Hypothalamus (tissue), 51 donors: ENCODE data around the gene CCL21.
A peak's percentile ranks its signal among the peaks of the same experiment; 100 is the strongest.

ENCODE experiments used
- DNase-seq, 51 donors: peaks; one replicate each; lab custom pipeline; 2025; lab: John Stamatoyannopoulos, UW

Gene CCL21

DNA sequence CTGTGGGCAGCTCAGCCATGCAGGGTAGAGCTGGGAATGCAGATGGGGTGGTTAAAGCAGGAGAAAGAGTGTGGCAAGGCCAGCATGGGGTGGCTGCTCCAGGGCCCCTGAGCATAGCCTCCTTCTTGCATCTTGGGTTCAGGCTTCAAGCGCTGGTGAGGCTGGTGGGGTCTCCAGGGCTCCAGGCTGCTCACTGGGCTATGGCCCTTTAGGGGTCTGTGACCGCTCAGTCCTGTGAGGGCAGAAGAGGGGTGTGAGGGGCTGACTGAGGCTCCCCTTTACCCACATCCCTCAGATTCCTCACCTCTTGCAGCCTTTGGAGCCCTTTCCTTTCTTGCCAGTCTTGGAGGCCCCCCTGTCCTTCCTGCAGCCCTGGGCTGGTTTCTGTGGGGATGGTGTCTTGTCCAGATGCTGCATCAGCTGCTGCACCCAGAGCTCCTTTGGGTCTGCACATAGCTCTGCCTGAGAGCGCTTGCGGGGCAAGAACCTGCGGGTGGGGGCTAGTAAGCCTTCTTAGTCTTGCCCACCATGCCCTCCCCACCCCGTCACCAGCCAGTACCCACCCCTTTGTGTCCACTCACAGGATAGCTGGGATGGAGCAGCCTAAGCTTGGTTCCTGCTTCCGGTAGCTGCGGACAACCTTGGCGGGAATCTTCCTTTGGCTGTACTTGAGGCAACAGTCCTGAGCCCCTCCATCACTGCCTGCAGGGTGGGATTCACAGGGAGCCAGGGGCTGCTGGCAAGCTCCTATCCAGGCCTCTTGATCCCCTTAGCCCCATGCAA is 549 bp downstream of the CCL21 start:
- no peak for DNase-seq

DNA sequence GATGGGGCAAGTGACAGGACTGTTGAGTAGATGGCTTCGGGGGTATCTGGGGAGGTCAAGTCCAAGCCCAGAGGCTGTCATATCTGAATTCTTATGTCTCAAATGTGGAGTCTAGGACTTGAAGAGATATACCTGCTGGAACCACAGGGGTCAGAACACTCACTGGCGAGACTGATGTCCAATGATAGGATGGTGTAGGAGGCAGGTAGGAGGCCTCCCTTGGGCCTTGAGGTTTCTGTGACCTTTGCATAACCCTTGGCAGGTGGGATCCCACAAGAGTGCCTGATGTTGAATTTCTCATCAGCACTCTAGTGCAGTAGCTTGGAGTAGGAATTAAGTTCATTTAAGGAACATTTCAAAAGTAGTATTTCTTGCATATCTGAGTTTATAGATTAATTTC is 2.8 kb downstream of the CCL21 start:
- no peak for DNase-seq

DNA sequence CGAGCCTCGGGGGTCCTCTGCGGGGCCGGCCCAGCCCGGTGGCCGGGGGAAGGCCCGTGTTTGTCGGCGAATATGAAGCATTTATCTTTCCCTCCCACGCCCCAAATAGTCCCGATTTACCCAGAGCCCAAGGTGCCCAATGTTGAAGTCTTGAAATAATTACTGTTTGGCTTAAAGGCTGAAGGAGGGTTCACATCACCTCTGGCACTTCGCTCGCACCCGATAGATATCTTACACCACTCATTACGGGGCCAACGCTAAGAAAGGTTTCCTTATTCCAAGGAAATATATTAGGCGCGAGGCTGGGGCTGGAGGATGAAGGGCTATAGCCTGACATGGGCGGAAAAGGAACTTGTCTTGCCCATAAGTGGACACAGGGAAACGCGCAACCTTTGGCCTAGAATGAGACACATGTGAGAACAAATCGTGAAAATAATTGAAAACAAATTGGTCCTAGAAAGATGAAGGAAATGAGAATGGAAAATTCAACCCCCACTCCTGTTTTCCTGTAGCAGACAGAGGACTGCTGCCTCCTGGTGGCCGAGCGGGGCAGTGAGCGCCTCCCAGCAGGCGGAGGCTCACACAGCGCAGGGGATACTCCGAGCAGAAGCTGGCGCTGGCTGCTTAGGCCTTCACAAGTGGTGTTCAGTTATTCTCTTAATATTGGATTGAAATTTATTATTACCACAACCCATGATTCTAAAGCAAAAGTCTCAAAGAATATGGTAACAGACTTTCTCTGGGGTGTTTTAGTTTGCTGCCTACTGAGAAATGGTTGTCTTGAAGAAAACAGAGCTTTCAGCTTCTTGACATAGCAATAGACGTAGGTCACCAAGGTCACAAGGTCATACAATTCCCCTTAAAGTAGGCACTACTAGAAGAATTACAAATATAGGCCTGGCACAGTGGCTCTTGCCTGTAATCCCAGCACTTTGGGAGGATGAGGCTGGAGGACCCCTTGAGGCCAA is 7.9 kb downstream of the CCL21 start:
- DNase-seq = peak; percentile 3 to 87 (median 57)

DNA sequence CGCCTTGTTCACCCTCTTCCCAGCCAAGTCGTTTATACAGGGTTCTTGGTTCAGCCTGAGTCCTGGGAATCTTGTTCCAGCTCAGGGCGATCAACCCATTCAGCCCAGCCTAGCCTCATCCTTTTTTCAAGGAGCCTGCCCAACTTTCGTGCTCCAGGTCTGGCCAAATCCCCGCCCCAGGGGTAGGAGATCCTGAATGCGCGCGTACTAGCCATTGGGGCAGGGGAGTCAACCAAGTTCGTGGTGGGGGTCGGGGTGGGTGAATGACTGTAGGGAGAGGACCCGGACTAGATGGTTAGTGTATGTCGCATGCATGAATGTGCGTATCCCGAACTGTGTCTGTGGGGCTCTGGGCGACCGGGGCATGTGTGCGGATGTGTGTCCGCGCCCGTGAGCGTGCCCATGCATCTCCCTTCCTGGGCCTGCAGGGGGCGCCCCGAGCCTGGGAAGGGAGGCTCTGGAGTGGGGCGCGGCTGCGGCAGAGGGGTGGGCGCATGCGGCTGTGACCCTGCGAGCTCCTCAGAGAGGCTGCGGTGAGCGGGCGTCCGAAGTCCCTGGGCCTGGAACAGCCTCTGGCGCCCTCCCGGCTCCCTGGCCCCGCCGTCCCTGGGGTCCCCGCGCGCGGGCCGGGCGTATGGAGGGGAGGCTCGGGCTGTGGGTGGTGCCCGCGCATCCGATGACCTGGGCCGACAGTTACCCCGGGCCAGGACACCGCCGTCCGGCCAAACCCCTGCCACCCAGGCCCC is 8.7 kb downstream of the CCL21 start:
- DNase-seq = peak in 50 of 51 donors; percentile 4 to 79 (median 42)

DNA sequence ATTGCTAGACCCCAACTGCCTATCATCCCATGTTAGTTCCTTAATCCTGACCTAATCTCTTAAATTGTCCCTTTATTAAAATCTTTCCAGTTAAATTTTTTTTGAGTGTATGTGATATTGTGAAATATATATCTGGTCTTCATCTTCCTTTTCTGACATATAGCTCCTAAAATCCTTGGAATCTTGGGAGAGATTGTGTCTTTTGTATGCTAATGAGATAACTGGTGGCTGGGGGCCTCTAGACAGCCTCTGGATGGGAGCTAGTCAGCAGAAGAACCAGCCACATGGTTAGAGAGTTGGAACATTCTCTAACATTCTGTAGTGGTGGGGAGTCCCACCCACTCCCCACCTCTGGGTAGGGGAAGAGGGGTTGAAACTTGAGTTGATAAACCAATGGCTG is 15.1 kb downstream of the CCL21 start:
- DNase-seq = no peak

DNA sequence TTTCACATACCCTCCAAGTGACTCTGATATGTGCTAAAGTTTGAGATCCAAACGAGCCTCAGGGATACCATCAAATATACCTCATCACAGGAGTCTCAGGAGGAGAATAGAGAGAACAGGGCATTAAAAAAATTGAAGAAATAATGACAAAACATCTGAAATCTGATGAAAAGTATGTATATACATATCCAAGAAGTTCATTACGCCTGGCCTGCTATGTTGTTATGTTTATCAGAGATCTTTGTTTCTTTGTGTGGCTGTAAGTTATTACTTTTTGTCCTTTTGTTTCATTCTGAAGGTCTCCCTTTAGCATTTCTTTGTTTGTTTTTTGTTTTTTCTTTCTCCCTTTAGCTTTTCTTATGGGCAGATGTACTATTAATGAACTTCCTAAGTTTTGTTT is 16.4 kb downstream of the CCL21 start:
- no peak for DNase-seq

DNA sequence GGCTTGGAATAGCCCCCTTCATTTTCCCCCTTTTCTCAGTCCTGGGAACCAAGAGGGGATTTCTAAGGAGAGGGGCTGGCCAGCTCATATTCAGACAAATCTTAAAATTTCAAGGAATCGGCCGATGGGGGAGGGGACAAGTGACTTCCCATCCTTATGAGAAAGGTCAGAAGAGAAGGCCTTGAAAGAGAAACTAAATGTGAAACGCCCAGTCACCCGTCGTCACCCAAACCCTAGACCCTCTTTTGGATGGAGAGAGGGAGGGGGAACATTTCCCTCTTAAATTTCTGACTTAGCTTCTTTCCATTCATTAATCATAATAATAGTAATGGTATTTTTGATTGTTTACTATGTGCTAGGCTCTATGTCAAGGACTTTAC is 18.0 kb downstream of the CCL21 start:
- DNase-seq = no peak

DNA sequence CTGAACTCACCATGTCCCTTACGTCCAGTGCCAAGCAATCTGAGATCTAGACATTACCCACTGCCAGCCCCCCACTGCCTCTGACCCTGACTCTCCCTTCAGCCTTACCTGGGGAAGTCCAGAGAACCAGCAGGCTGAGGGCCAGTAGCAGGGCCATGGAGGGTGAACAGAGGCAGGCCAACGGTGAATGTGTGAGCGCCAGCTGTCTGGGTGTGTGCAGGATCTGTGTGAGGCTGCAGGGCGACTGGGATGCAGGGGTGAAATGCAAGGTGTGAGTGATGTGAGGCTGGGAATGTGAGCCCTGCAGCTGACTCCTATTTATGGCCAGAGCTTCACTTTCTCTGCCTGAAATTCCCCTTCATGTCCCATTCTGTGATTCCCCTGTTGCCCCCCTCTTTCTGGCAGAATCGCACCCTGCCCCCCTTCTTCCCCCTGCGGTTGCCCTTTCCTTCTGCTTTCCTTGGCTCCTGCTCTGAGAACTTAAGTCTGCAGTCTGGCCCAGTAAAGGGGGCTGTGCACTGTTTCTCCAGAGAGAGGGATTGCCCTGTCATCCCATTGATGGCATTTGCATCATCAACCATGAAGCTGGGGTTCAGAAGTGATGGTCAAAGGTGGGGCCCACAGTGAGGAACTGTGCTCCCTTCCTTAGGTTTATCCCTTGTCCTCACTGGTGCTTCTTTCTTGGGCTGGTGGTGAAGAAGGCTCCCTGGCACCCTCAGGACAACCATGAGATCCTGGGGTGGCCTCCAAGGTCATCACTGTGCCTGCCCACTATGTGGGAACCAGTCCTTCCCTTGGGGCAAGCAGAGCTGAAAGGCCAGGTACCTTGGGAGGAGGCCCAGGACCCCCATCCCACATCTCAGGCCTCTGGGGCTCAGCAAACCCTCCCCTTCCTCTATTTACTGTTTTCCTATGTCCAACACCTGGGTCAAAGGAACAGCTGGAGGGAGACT is 18.7 kb downstream of the CCL21 start, which contains the start of gene CCL19:
TSS of gene CCL19 (minus strand) at position 294 of the 953 bp plus-strand sequence. CDS start at position 157, 137 bp downstream.
- no peak for DNase-seq

DNA sequence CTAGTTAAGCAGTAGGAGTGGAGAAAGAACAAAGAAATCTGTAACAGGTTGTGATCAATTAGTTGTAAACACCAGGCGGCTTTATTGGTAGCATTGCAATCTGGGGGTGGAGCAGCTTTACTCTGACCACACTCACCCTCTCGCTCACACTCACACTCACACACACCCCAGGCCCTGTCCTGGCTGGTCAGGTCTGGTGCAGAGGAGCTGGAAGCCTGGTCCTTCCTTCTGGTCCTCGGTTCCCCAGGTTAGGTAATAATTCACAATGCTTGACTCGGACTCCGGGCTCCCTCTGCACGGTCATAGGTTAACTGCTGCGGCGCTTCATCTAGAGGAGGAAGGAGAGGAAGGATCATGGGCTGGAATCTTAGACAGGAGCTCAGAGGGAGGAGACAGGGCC is 20.4 kb downstream of the CCL21 start:
- no peak for DNase-seq

DNA sequence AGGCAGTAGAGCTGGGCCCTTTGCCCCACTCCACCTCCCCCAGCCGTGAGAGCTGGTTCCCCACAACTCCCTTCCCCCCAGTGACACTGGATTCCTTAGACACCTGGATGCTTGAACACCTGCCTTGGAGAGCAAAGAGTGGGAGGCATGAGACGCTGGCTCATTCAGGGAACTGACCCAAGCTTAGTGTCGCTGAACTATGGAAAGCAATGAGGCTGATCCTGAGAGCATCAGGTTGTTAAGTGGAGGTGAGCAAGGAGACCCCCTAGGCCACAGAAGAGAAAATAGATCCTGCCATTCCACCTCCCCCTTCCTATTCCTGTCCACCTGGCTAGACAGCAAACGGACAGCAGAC is 20.8 kb downstream of the CCL21 start:
- no peak for DNase-seq

DNA sequence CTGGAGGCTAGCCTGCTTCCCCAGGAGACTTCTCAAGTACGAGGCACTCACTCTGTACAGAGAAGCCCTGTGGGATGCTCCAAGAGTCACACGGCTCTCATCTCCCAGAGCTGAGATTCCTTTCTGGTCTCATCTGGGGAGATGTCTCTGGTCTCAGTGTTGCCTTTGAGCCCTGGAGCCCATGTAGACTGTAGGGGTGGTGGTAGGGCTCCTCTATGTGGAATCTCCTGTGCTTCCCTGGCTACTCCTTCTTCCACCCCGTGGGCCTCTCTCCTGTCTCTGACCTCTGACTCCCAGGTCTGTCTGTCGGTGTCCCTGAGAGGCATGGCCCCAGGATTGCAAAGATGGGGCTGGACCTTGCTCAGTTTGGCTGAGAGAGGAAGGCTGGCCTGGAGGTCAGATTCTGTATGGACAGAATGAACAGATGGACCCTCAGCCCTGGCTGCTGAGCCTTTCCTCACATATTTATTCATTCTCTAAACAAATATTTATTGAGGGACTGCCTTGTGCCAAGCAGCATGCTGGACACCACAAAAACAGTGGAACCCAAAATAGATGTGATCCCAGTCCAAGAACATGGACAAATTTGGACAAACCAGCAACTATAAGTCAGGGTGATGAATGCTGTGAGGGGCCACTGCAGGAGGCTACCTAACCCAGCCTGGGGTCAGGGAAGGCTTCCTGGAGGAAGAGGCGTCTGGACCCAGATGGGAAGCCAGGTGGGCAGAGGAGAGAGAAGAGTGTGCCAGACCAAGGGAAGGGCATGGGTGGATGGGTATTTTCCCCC is 21.4 kb downstream of the CCL21 start:
- DNase-seq = no peak

DNA sequence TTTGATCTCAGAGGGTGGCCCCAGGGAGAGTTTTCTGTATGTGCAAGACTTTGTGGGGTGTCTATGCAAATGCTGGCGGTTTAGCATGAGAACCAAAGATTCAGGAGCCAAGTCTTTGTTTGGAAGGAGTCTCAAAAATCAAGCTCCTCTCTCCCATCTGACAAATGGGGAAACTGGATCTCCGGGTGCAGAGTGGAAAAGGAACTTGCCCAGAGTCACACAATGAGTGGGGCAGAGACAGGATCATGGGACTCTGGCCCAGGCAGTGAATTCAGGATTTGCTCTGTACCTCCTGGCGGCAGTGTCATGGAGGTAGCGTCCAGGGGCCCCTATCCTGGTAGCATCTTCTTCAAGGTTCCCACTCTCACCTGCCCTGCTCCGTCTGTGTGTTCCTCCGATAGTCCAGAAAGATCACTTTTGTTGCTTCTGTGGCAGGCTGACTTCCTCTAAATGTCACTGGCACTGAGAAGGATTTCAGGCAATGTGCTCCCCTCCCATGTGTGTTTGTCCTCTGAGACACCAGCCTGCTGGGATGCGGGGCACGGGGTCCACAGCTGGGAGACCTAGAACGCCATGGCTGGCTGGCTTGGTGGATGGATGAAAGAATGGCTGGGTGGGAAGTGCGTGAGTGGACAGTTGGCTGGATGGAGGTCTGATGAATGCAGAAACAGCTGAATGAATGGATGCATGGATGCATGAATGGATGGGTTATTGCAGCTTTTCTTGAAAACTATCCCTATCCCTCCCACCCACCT is 22.5 kb downstream of the CCL21 start:
- no peak for DNase-seq

DNA sequence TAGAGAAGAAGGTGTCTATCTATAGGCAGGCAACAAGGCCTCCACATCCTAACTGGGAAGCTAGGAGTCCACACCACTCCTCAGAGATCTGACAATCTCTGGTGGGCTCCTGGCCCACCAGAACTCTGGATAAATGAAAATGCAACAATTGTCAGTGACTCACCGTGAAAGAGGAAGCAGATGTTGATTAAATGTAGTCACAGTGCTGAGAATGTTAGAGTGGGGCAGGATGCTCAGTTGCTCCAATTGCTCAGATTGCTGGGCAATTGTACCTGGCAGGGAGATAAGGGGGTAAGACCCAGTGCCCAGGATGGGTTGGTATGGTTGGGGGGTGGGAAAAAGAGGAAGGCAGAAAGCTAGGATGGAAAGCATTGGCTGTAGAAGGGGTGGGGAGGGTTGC is 23.2 kb downstream of the CCL21 start:
- DNase-seq = no peak

DNA sequence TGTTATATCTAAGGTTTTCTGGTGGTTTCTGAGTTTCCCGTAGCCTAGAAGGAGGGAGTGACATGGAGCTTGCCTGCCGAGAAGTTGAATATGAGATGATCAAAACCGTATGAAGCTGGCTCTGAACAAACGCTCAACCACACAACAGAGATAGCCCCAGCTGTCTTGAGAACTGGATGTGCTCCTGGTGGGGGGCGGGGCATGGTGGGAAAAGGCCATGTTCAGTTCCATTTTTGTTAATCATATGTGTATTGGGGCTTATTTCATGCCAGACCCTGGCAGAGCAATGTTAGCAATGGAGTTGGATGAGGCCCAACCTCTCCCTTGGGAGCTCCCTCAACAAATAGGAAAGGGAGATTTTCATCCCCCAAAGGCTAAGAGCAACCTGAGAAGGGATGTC is 23.7 kb downstream of the CCL21 start:
- DNase-seq = no peak

DNA sequence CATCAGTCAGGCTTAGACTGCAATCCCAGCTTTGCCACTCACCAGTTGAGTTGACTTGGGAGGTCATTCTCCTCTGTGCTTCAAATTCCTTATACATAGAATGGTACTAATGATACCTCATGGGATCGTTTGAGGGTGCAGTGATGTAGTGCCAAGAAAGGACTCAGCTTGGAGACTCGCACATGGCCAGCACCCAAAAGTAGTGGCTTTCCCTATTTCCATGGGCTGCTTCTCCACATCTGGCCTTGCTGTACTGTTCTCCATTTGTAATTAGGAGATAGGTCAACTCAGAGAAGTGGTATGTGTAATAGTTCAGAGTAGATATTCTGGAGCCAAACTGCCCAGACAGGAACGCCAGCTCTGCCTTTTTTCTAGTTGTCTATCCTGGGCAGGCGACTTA is 24.3 kb downstream of the CCL21 start:
- DNase-seq = no peak

DNA sequence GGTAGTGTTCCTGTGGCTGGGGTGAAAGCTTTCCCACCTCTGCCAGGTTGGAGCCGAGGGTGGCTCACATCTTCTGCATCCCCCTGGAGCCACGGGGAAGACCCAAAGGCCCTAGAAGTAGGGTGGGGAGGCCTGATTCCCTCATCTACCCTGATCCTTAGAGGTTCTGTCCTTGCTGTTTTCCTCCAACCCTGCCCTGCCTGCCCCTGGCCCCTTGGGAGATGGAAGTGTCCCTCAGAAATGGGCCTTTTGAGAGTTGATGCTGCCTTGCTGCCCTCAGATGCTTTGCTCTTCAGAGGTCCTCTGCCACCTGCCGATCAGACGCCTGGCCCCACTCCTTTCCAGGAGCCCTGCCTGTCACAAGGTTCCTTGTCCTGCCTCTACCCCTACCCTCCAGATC is 25.1 kb downstream of the CCL21 start:
- no peak for DNase-seq

DNA sequence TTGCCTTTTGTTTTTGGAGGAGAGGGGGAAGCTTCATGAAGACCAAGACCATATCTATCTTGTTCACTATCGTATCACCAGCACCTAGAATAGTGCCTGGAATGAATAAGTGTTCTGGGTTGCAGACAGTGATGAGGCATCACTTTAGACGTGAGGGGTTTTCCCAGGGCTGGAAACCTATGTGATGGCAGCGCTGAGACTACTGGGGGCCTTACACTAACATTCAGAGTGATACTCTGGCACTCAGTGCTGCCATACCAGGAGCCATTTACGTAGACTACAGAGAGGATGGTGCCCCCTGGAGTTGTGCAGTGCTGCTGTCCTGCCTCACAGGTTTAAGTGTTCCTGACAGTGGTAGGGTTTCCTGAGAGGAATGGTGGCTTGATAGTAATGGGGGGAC is 25.8 kb downstream of the CCL21 start:
- DNase-seq = no peak

DNA sequence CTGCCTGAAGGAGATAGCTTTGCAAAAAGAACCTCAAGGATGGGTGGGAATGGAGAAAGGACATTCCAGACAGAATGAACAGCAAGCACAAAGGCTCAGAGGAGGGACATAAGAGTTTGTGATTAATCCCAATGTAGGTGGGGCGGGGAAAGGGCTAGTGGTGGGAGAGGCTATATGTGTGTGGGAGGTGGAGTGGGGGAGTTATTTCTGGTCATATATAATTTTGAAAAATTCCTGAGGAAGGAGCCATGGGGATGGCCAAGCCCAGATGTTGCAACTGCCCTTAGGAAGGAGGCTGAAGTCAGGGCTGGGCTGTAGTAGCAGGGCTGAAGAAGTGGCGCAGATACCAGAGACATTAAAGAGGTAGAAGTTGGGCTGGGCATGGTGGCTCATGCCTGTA is 34.1 kb downstream of the CCL21 start:
- no peak for DNase-seq
